GM19468 (cell line): ENCODE results near the gene JAK2.
"Not testable (repeated sequence)": the region's sequence is repeated elsewhere in the genome, so short reads cannot be mapped to it uniquely, and the experiment has no call there.

ENCODE experiments used
- ATAC-seq: cut with Tn5 transposase; IDR thresholded peaks from one replicate; pipeline ENCODE4 v1.9.1; 2021; ENCODE audit warnings: mild to moderate bottlenecking, moderate library complexity, moderate number of reproducible peaks; ENCODE audit not compliant: unreplicated experiment; ENCODE audit errors: extremely low read depth

Gene JAK2

GRCh38 chr9:4984621-4985385 lies at the start of gene JAK2:
JAK2 (plus strand) TSS chr9:4985272; CDS start chr9:5021988, 36,716 bp downstream.
- peak; percentile 48 for ATAC-seq

- ATAC-seq = no peak
Observed at GRCh38 chr9:4936277-4936676, 48.8 kb upstream of the JAK2 start.

GRCh38 chr9:4936823-4937222 lies 48.2 kb upstream of the JAK2 start:
- no peak for ATAC-seq

- ATAC-seq = no peak
Observed at GRCh38 chr9:4937446-4937845, 47.6 kb upstream of the JAK2 start.

GRCh38 chr9:4938496-4938895 lies 46.6 kb upstream of the JAK2 start:
- ATAC-seq = no peak

- ATAC-seq = peak; percentile 93
Observed at GRCh38 chr9:4939118-4939561, 45.9 kb upstream of the JAK2 start.

GRCh38 chr9:4942042-4942691 lies 42.9 kb upstream of the JAK2 start:
- not testable (repeated sequence) for ATAC-seq

GRCh38 chr9:4943346-4943745 lies 41.7 kb upstream of the JAK2 start:
- no peak for ATAC-seq

- ATAC-seq = not testable (repeated sequence)
Observed at GRCh38 chr9:4944431-4945211, 40.5 kb upstream of the JAK2 start.

GRCh38 chr9:4946937-4947336 lies 38.1 kb upstream of the JAK2 start:
- ATAC-seq = no peak

- ATAC-seq = no peak
Observed at GRCh38 chr9:4955836-4956235, 29.2 kb upstream of the JAK2 start.

- ATAC-seq = no peak
Observed at GRCh38 chr9:4959031-4959430, 26.0 kb upstream of the JAK2 start.

- no peak for ATAC-seq
Observed at GRCh38 chr9:4962085-4962484, 23.0 kb upstream of the JAK2 start.

- no peak for ATAC-seq
Observed at GRCh38 chr9:4964540-4964939, 20.5 kb upstream of the JAK2 start.

- ATAC-seq = no peak
Observed at GRCh38 chr9:4965174-4965821, 19.8 kb upstream of the JAK2 start.

- ATAC-seq = no peak
Observed at GRCh38 chr9:4967523-4967922, 17.5 kb upstream of the JAK2 start.

- ATAC-seq = no peak
Observed at GRCh38 chr9:4969130-4969529, 15.9 kb upstream of the JAK2 start.

- peak; percentile 82 for ATAC-seq
Observed at GRCh38 chr9:4970970-4971641, 14.0 kb upstream of the JAK2 start.

GRCh38 chr9:4973246-4973645 lies 11.8 kb upstream of the JAK2 start:
- no peak for ATAC-seq

- no peak for ATAC-seq
Observed at GRCh38 chr9:4973902-4974301, 11.2 kb upstream of the JAK2 start.
